ENCODE data around the gene KLHL20. TPM values are rescaled to one million over a fixed set of nuclear protein-coding genes. Genes with fewer than 3 reads are reported as not detected.

KLHL20 gene
- total RNA-seq, 4 donors from 2014 or later = 7.9 to 39.7 (median 27.8) TPM

DNA sequence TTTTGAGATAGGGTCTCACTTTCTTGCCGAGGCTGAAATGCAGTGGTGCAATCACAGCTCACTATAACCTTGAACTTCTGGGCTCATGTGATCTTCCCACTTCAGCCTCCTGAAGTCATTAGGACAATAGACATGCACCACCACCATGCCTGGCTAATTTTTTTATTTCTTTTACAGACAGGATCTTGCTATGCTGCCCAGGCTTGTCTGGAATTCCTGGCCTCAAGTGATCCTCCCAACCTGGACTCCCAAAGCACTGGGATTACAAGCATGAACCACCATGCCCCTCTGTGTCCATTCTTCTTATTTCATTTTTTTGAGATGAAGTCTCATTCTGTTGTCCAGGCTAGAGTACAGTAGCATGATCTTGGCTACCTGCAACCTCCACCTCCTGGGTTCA, 12.0 kb upstream of the KLHL20 start:
- intact Hi-C loops (cut with DNase I; ENCODE audit: low total_unique reads) = no loop called here

DNA sequence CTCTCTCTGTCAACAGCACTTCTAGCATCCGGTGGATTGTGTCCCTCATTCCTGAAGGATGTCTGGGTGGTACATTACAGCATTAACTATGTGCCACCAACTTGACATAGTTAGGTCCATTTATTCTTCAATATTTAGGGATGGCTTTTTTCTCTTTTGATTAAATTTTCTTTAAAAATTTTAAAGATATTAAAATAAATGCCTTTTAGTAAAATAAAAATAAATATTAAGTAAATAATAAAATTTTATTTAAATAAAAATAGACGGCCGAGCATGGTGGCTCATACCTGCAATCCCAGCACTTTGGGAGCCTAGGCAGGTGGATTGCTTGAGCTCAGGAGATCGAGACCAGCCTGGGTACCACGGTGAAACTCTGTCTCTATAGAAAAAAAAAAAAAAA, 9.7 kb upstream of the KLHL20 start:
- no peaks in the 10 kb centered on the region for H3K9me3 ChIP-seq
- TF ChIP-seq EP300 (IDR thresholded peaks at IDR 0.05; ENCODE audit: low read depth) = no peak
- TF ChIP-seq POLR2AphosphoS5 (IDR thresholded peaks at IDR 0.05) = no peak
- no peak for TF ChIP-seq POLR2A (IDR thresholded peaks at IDR 0.05)
- TF ChIP-seq, protein P1, sequence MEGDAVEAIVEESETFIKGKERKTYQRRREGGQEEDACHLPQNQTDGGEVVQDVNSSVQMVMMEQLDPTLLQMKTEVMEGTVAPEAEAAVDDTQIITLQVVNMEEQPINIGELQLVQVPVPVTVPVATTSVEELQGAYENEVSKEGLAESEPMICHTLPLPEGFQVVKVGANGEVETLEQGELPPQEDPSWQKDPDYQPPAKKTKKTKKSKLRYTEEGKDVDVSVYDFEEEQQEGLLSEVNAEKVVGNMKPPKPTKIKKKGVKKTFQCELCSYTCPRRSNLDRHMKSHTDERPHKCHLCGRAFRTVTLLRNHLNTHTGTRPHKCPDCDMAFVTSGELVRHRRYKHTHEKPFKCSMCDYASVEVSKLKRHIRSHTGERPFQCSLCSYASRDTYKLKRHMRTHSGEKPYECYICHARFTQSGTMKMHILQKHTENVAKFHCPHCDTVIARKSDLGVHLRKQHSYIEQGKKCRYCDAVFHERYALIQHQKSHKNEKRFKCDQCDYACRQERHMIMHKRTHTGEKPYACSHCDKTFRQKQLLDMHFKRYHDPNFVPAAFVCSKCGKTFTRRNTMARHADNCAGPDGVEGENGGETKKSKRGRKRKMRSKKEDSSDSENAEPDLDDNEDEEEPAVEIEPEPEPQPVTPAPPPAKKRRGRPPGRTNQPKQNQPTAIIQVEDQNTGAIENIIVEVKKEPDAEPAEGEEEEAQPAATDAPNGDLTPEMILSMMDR (IDR thresholded peaks at IDR 0.05) = no peak
- H3K27ac ChIP-seq = no peak overlapping the region
- peaks cover 20% of the 10 kb centered on the region for H3K27me3 ChIP-seq
- H3K36me3 ChIP-seq = no peaks in the 10 kb centered on the region
- intact Hi-C loops (cut with DNase I; ENCODE audit: low total_unique reads) = no loop called here
- 79 to 81% methylated on average over 5 of the region's 5 CpGs for whole genome bisulfite sequencing, 2 donors (ENCODE audit: low coverage in 1 of 2)
- in situ Hi-C loops (cut with MboI; ENCODE audit: low pct_ligation_motif_present in 1 of 4, low pct_unique_long_range_greater_than_20kb in 1 of 4, low sequenced_read_pairs in 3 of 4) = no loop called here
- no peak for DNase-seq
- H3K4me1 ChIP-seq = no peaks in the 10 kb centered on the region
- no peak overlapping the region for H3K4me3 ChIP-seq

More for the DNA sequence above, 12.0 kb upstream of the KLHL20 start:
- Histone ChIP-seq H3K4me3 (no peak overlapping the region), H3K4me1 (no peaks in the 10 kb centered on the region), H3K36me3 (no peaks in the 10 kb centered on the region), H3K27me3 (no peaks in the 10 kb centered on the region), H3K27ac (no peak overlapping the region), H3K9me3 (no peaks in the 10 kb centered on the region)
- in situ Hi-C loops (cut with MboI; ENCODE audit: low pct_ligation_motif_present in 1 of 4, low pct_unique_long_range_greater_than_20kb in 1 of 4, low sequenced_read_pairs in 3 of 4) = no loop called here
- DNase-seq = no peak
- WGBS, 2 donors (ENCODE audit: low coverage in 1 of 2) = 92% methylated on average over 1 of the region's 1 CpG; no CpG with 5 or more reads in 1 of the 2 donors
- no peak for TF ChIP-seq POLR2A (IDR thresholded peaks at IDR 0.05)
- TF ChIP-seq POLR2AphosphoS5 (IDR thresholded peaks at IDR 0.05) = no peak
- no peak for TF ChIP-seq EP300 (IDR thresholded peaks at IDR 0.05; ENCODE audit: low read depth)
- TF ChIP-seq, protein P1 (IDR thresholded peaks at IDR 0.05) = no peak

DNA sequence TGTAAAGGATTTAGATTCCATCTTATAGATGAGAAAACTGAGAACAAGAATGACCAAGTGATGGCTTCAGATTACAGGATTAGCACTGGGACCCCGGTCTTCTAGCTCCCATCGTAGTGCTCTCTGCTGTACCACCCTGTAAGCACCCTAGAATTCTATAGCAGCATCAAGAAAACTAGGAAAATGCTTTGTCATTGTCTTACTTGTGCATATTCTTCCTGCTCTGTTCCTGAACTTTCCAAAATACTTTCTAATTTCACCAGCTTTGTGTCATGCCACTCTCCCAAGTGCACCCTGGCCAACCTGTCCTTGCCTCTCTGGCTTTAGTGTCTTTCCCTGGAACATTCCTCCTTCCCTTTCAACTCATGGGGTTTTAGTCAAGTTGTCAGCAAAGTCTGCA, 6.0 kb upstream of the KLHL20 start:
- no peaks in the 10 kb centered on the region for H3K4me1 ChIP-seq
- no peaks in the 10 kb centered on the region for H3K9me3 ChIP-seq
- WGBS, 2 donors (ENCODE audit: low coverage in 1 of 2) = 77 to 100% methylated on average over 1 to 2 of the region's 2 CpGs
- in situ Hi-C loops (cut with MboI; ENCODE audit: low pct_ligation_motif_present in 1 of 4, low pct_unique_long_range_greater_than_20kb in 1 of 4, low sequenced_read_pairs in 3 of 4) = no loop called here
- intact Hi-C loops (cut with DNase I; ENCODE audit: low total_unique reads) = no loop called here
- DNase-seq = no peak
- TF ChIP-seq EP300 (IDR thresholded peaks at IDR 0.05; ENCODE audit: low read depth) (no peak), POLR2A (IDR thresholded peaks at IDR 0.05) (no peak), POLR2AphosphoS5 (IDR thresholded peaks at IDR 0.05) (no peak)
- TF ChIP-seq, protein P1 (IDR thresholded peaks at IDR 0.05) = no peak
- H3K27ac ChIP-seq = no peak overlapping the region
- H3K27me3 ChIP-seq = peaks cover 43% of the 10 kb centered on the region
- H3K36me3 ChIP-seq = no peaks in the 10 kb centered on the region
- H3K4me3 ChIP-seq = no peak overlapping the region

DNA sequence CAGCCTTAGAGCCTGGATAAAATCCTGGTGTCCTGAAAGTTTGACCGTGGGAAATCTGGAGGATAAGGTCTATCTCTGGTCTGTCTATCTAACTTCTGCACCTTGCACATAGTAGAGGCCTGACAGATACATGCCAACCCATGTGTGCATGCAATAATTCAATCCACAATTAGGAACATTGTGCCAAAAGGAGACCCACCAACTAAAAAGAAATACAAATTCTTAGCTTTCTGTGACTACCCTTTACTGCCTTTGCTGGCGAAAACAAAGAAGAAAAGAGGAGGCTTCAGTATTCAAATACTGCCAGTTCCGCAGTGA, 381 bp upstream of the KLHL20 start:
- peak overlapping the region in 3 of 4 donors; percentile 69 to 77 (median 70) for H3K4me3 ChIP-seq
- DNase-seq = no peak
- intact Hi-C loops (cut with DNase I; ENCODE audit: low total_unique reads) = no loop called here
- H3K27me3 ChIP-seq = peaks cover 30% of the 10 kb centered on the region
- no peaks in the 10 kb centered on the region for H3K36me3 ChIP-seq
- in situ Hi-C loops (cut with MboI; ENCODE audit: low pct_ligation_motif_present in 1 of 4, low pct_unique_long_range_greater_than_20kb in 1 of 4, low sequenced_read_pairs in 3 of 4) = no loop called here
- peak overlapping the region; percentile 94 to 97 (median 95) for H3K27ac ChIP-seq
- peaks cover 5 to 29% (median 17%) of the 10 kb centered on the region in 4 donors for H3K4me1 ChIP-seq
- whole genome bisulfite sequencing, 2 donors (ENCODE audit: low coverage in 1 of 2) = 60 to 75% methylated on average over 3 of the region's 3 CpGs
- no peak for TF ChIP-seq POLR2AphosphoS5 (IDR thresholded peaks at IDR 0.05)
- TF ChIP-seq EP300 (IDR thresholded peaks at IDR 0.05; ENCODE audit: low read depth) = no peak
- TF ChIP-seq POLR2A (IDR thresholded peaks at IDR 0.05) = no peak
- TF ChIP-seq, protein P1 (IDR thresholded peaks at IDR 0.05) = no peak
- H3K9me3 ChIP-seq = no peaks in the 10 kb centered on the region

Data from transverse colon (tissue), 4 donors.